Natural killer cell (primary cell): ENCODE measurements around the gene ZNF487. TPM values are rescaled to one million over a fixed set of nuclear protein-coding genes. Genes with fewer than 3 reads are reported as not detected.

Experiments
- ATAC-seq, 3 donors: fragments of 150-1000 bp in 2 of 3; fragments of 200-7000 bp in 1 of 3; cut with Tn5 transposase; 1 replicate in 1 of 3; 2 replicates in 2 of 3; pipeline ENCODE4 v1.10.0; 2021; ENCODE audit warnings: mild to moderate bottlenecking in 2 of 3, moderate library complexity in 2 of 3
- DNase-seq, 2 donors: peaks; one replicate each; pipeline versions ENCODE4 v3.0.0 to v3.0.0-alpha.2; 2013 to 2021; ENCODE audit warnings: mixed read lengths in 1 of 2
- H3K27ac ChIP-seq: one replicate; pipeline ENCODE4 v1.5.1; 2013; ENCODE audit warnings: mild to moderate bottlenecking, low read length
- H3K27me3 ChIP-seq: one replicate; pipeline ENCODE4 v1.6.1; 2013; ENCODE audit warnings: low read length; ENCODE audit not compliant: control insufficient read depth, insufficient read depth
- H3K36me3 ChIP-seq: one replicate; pipeline ENCODE4 v1.6.1; 2013; ENCODE audit warnings: low read length; ENCODE audit not compliant: control insufficient read depth, insufficient read depth
- H3K4me1 ChIP-seq: one replicate; pipeline ENCODE4 v1.6.1; 2013; ENCODE audit warnings: low read length; ENCODE audit not compliant: control insufficient read depth, insufficient read depth
- H3K4me3 ChIP-seq: one replicate; pipeline ENCODE4 v1.5.1; 2013; ENCODE audit warnings: low read length
- H3K9me3 ChIP-seq: one replicate; pipeline ENCODE4 v1.6.1; 2013; ENCODE audit warnings: low read length; ENCODE audit not compliant: control insufficient read depth, insufficient read depth
- H3K27ac Mint-ChIP-seq, 2 donors: one replicate each; pipeline ENCODE4 v1.8.0; 2022; ENCODE audit warnings: mild to moderate bottlenecking in 2 of 2, mixed read lengths in 2 of 2, moderate library complexity in 1 of 2
- H3K27me3 Mint-ChIP-seq, 2 donors: one replicate each; pipeline ENCODE4 v1.8.0; 2022; ENCODE audit warnings: low read depth in 2 of 2, mixed read lengths in 2 of 2
- H3K36me3 Mint-ChIP-seq: one replicate; pipeline ENCODE4 v1.8.0; 2022; ENCODE audit warnings: mixed read lengths
- H3K4me1 Mint-ChIP-seq, 2 donors: one replicate each; pipeline ENCODE4 v1.8.0; 2022; ENCODE audit warnings: mixed read lengths in 2 of 2
- H3K4me3 Mint-ChIP-seq: one replicate; pipeline ENCODE4 v1.8.0; 2022; ENCODE audit warnings: mild to moderate bottlenecking, moderate library complexity, mixed read lengths
- H3K9me3 Mint-ChIP-seq, 2 donors: one replicate each; pipeline ENCODE4 v1.8.0; 2022; ENCODE audit warnings: mixed read lengths in 2 of 2
- WGBS: methylation state at CpG from one replicate; pipeline ENCODE4 v1.1.7; 2013; ENCODE audit warnings: missing lambda C conversion rate; ENCODE audit not compliant: insufficient coverage; 5-methylcytosine and 5-hydroxymethylcytosine counted together
- intact Hi-C: fragments of 100-400 bp; cut with micrococcal nuclease; formaldehyde crosslinking; loops from one replicate; pipeline ENCODE4 v1.14.2; 2022
- total RNA-seq, 4 donors: library from RNA; stranded (reverse); fragments of 120-200 nt in 1 of 4; gene quantifications; one replicate each; pipeline versions ENCODE4 v1.2.3 to v1.2.4, GENCODE V29; 2013 to 2022
- TF ChIP-seq, protein P1 (sequence below): fragments of 200-600 bp; IDR thresholded peaks from one replicate; pipeline ENCODE4 v1.8.0; 2022; ENCODE audit warnings: antibody characterized with exemption

Gene ZNF487
- total RNA-seq, 3 donors from 2014 or later (not counting 1 experiment from before 2014, with no cell fraction given) = 19.1 to 30.8 (median 22.8) TPM

GRCh38 chr10:43407148-43407575, 29.7 kb upstream of the ZNF487 start:
- no peaks in the 10 kb centered on the region for H3K27me3 ChIP-seq
- intact Hi-C loops = loop anchor here (2.0 to 5.0 kb wide), 3 partner anchors 14 to 270 kb away; partner anchors contain the start of genes CSGALNACT2 and ZNF239
- DNase-seq = peak; percentile 64 to 70
- no peaks in the 10 kb centered on the region for H3K9me3 ChIP-seq
- Mint-ChIP-seq H3K9me3 (no peaks in the 10 kb centered on the region), H3K27me3 (no peaks in the 10 kb centered on the region), H3K36me3 (no peaks in the 10 kb centered on the region), H3K27ac (peak overlapping the region; percentile 99), H3K4me1 (peaks cover 48 to 53% of the 10 kb centered on the region in 2 donors), H3K4me3 (peak overlapping the region; percentile 99)
- ATAC-seq = peak; percentile 6 to 18 (median 11)
- peaks cover 56% of the 10 kb centered on the region for H3K4me1 ChIP-seq
- TF ChIP-seq, protein P1, sequence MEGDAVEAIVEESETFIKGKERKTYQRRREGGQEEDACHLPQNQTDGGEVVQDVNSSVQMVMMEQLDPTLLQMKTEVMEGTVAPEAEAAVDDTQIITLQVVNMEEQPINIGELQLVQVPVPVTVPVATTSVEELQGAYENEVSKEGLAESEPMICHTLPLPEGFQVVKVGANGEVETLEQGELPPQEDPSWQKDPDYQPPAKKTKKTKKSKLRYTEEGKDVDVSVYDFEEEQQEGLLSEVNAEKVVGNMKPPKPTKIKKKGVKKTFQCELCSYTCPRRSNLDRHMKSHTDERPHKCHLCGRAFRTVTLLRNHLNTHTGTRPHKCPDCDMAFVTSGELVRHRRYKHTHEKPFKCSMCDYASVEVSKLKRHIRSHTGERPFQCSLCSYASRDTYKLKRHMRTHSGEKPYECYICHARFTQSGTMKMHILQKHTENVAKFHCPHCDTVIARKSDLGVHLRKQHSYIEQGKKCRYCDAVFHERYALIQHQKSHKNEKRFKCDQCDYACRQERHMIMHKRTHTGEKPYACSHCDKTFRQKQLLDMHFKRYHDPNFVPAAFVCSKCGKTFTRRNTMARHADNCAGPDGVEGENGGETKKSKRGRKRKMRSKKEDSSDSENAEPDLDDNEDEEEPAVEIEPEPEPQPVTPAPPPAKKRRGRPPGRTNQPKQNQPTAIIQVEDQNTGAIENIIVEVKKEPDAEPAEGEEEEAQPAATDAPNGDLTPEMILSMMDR = no peak
- H3K36me3 ChIP-seq = peaks cover 7% of the 10 kb centered on the region
- peak overlapping the region; percentile 96 for H3K4me3 ChIP-seq
- under 1% methylated on average over 59 of the region's 59 CpGs for WGBS
- H3K27ac ChIP-seq = peak overlapping the region; percentile 99

DNA sequence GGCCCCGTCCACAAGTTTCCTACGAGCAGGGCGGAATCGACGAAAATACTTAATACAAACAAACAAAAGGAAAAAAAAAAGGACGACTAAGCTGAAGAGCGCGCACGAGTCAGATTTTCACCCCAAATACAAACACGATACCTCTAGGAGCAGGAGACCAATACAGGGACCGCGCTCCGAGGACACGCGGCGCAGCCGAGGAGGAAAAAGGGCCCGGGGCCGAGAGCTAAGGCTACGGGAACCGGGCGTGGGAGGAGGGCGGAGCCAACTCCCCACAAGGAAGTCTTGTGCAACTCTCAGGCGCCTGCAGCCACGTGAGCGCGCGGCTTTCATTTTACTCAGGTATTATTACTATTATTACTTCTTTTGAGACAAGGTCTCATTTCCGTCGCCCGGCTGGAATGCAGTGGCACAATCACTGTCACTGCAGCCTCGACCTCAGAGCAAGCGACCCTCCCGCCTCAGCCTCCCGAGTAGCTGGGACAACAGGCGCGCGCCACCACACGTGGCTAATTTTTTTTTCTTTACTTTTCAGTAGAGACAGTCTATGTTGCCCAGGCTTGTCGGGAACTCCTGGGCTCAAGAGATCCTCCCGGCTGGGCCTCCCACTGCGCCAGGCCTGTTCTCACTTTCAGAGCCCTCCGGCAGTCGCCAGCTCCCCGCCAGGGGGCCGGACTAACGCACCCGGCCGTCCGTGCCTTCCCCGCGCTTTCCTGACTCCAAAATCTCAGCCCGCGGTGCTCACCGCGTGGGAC, 29.2 kb upstream of the ZNF487 start:
- H3K4me3 ChIP-seq = peak overlapping the region; percentile 96
- H3K36me3 ChIP-seq = peaks cover 7% of the 10 kb centered on the region
- no peaks in the 10 kb centered on the region for H3K9me3 ChIP-seq
- Mint-ChIP-seq H3K36me3 (no peaks in the 10 kb centered on the region), H3K27ac (peak overlapping the region; percentile 99), H3K27me3 (no peaks in the 10 kb centered on the region), H3K4me1 (peaks cover 42 to 47% of the 10 kb centered on the region in 2 donors), H3K4me3 (peak overlapping the region; percentile 99), H3K9me3 (no peaks in the 10 kb centered on the region)
- TF ChIP-seq, protein P1 = no peak
- intact Hi-C loops = loop anchor here (2.0 to 5.0 kb wide), 4 partner anchors 13 to 270 kb away; partner anchors contain the start of genes CSGALNACT2, ZNF239 and ZNF487
- H3K27ac ChIP-seq = peak overlapping the region; percentile 99
- DNase-seq (peak; percentile 80 to 95), ATAC-seq (peak; percentile 32 to 60 (median 39))
- H3K4me1 ChIP-seq = peaks cover 56% of the 10 kb centered on the region
- WGBS = under 1% methylated on average over 56 of the region's 56 CpGs
- H3K27me3 ChIP-seq = no peaks in the 10 kb centered on the region

DNA sequence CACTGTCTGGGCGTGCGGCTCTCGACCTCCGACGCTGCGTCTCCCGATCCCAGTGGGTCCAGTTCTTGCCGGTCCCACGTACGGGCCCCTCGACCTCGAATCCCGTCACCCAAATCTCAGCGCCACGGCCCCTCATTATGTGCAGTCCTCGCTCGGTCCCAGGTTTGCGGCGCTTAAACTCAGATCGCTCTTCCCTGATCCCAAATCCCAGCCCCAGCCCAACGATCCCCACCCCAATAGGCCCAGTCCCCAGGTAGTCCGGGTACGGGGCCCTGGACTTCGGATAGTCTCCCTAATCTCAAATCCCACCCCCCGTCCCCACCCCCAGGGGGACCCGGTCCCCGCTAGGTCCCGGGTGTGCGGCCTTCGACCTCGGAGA, 28.6 kb upstream of the ZNF487 start:
- Mint-ChIP-seq H3K27ac (peak overlapping the region; percentile 99), H3K4me3 (peak overlapping the region; percentile 99), H3K9me3 (no peaks in the 10 kb centered on the region), H3K4me1 (peaks cover 36 to 41% of the 10 kb centered on the region in 2 donors), H3K36me3 (no peaks in the 10 kb centered on the region), H3K27me3 (no peaks in the 10 kb centered on the region)
- no peaks in the 10 kb centered on the region for H3K9me3 ChIP-seq
- H3K4me1 ChIP-seq = peaks cover 51% of the 10 kb centered on the region
- peak overlapping the region; percentile 96 for H3K4me3 ChIP-seq
- no peaks in the 10 kb centered on the region for H3K27me3 ChIP-seq
- peak overlapping the region; percentile 99 for H3K27ac ChIP-seq
- DNase-seq (peak in 1 of 2 donors; percentile 54), ATAC-seq (no peak)
- TF ChIP-seq, protein P1 = peak; percentile 9
- intact Hi-C loops = loop anchor here (2.0 to 5.0 kb wide), 3 partner anchors 28 to 271 kb away; partner anchors contain the start of genes CSGALNACT2, ZNF239 and ZNF487
- WGBS = under 1% methylated on average over 30 of the region's 31 CpGs
- H3K36me3 ChIP-seq = peaks cover 6% of the 10 kb centered on the region
